ENCODE measurements around the gene HAVCR1.
"Not testable (repeated sequence)": the region's sequence is repeated elsewhere in the genome, so short reads cannot be mapped to it uniquely, and the experiment has no call there.

Gene HAVCR1

DNA sequence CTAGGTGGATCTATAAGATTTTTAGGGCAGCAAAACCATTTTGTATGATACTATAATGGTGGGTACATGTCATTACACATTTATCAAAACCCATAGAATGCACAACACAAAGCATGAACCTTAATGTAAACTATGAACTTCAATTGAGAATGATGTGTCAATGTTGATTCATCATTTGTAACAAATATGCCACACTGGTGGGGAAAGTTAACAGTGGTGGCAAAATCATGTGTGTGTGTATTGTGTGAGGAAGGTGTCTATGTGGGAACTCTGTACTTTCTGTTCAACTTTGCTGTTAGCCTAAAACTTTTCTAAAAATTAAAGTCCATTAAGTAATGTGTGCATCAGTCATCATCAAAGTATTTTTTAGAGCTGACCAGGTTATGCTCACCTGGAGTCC lies 38.9 kb downstream of the HAVCR1 start:
- DNase-seq (ENCODE audit: extremely low spot score, insufficient read length, low read depth) (no peak), FAIRE-seq (no peak)

DNA sequence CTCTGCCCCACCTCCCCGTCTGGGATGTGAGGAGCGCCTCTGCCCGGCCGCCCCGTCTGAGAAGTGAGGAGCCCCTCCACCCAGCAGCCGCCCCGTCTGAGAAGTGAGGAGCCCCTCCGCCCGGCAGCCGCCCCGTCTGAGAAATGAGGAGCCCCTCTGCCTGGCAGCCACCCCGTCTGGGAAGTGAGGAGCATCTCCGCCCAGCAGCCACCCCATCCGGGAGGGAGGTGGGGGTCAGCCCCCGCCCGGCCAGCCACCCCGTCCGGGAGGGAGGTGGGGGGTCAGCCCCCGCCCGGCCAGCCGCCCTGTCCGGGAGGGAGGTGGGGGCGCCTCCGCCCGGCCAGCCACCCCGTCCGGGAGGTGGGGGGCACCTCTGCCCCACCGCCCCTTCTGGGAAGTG lies 44.8 kb downstream of the HAVCR1 start:
- not testable (repeated sequence) for FAIRE-seq; DNase-seq (ENCODE audit: extremely low spot score, insufficient read length, low read depth)

DNA sequence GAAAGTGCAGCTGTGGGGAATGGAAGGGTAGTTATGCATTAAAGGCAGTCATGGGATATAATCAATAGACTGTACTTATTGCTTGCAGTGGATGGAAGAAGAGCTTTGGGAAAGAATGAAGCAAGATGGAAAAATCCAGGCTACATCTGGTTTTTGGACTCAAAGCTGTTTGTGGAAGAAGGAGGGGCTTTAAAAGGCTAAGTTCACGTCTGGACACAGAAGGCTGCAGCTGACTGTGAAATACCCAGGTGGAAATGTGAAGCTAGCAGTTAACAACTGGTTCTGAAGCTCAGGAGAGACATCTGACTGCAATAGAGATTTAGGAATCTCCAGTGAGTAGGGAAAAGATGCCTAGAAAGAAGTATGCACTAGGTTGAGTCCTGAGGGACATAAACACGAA lies 52.7 kb downstream of the HAVCR1 start:
- DNase-seq (ENCODE audit: extremely low spot score, insufficient read length, low read depth) = no peak
- no peak for FAIRE-seq

DNA sequence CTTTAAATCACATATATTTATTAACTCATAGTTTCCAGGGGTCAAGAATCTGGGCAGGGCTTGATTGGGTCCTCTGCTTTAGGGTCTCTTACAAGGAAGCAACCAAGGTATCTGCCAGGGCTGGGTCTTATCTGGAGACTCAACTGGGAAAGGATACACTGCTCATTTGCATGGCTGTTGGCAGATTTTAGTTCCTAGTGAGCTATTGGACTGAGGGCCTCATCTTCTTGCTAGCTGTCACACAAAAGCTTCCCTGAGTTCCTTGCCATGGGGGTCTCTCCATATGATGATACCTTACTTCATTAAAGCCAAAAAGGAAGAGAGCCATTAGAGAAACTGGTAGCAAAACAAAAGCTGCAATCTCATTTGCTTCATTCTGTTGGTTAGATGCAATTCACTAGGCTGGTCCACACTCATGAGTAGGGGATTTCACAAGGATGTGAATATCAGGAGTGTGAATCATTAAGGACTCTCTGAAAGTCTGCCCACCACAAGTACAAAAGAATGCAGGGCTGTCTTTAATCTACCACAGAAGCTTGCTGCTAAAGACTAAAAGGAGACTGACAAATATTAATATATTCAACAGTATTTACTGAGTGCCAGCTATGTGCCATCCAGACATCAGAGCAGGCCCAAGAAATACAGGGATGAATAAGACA lies 53.9 kb downstream of the HAVCR1 start:
- DNase-seq (ENCODE audit: extremely low spot score, insufficient read length, low read depth) (no peak), FAIRE-seq (no peak)

DNA sequence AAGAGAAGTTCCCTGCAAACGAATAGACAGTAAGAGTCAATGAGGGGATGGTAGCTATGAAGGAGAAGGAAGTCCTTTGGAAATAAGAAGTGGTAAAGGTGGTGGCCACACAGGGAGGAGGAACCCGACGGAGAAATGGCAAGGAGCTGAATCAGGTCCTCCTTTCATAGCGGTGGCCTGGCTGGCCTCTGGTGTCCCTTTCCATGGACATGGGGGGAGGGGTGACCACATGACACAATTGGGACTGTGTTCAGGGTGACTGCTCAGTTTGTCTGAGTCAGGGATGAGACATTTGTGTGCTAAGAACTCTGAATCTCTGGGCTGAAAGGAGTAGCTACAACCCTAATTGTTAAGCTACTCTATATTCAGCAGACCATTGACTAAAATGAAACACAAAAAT lies 67.2 kb downstream of the HAVCR1 start:
- no peak for FAIRE-seq
- DNase-seq (ENCODE audit: extremely low spot score, insufficient read length, low read depth) = no peak

DNA sequence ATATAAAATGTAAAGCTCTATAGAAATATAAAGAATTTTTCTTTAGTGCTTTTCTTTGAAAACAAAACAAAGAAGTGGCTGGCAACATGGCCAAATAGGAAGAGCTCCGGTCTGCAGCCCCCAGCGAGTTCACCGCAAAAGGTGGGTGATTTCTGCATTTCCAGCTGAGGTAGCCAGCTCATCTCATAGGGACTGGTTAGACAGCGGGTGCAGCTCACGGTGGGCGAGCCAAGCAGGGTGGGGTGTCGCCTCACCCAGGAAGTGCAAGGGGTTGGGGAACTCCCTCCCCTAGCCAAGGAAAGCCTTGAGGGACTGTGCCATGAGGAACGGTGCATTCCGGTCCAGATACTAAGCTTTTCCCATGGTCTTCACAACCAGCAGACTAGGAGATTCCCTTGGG lies 74.9 kb downstream of the HAVCR1 start:
- no peak for FAIRE-seq
- DNase-seq (ENCODE audit: extremely low spot score, insufficient read length, low read depth) = no peak

DNA sequence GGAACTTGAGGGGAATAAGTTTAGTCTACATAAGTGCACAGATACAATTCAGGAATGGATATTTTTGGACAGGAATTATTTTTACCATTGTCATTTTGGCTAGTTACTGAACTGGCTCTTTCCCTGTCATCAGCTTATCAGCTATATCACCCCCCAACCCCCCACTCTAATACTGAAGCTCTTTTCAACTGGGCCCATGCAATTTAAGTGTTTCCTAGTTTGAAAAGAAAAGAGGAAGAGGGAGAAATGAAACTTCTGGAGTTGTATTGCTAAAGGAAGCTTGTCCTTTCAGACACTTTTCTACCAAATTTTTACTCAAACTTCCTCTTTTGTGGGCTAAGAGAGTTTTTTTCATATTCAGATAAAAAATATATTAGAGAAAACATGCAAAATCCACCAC lies 77.4 kb downstream of the HAVCR1 start:
- no peak for DNase-seq (ENCODE audit: extremely low spot score, insufficient read length, low read depth)
- no peak for FAIRE-seq

All from GM18507 (cell line).